Testis (tissue), 2 donors: ENCODE results near the gene ROR2.

Experiments used
- CTCF ChIP-seq, 3 experiments: fragments of 450-650 bp in 2 of 3; fragments of 200-600 bp in 1 of 3; sonication (generic) in 1 of 3; IDR thresholded peaks; one replicate each; pipeline ENCODE4 v1.5.1; 2016 to 2019; ENCODE audit warnings: antibody characterized with exemption in 3 of 3, mild to moderate bottlenecking in 2 of 3, moderate library complexity in 1 of 3
- POLR2A ChIP-seq: fragments of 450-650 bp; IDR thresholded peaks from one replicate; pipeline ENCODE4 v1.6.1; 2017; ENCODE audit warnings: antibody characterized with exemption, mild to moderate bottlenecking, moderate library complexity

GRCh38 chr9:91836515-91836914, 113.5 kb downstream of the ROR2 start:
- TF ChIP-seq CTCF (IDR thresholded peaks at IDR 0.05) (no peak), POLR2A (no peak)
